Aorta (tissue), 5 donors: ENCODE data around the gene NDUFV2. TPM values are rescaled to one million over a fixed set of nuclear protein-coding genes. Genes with fewer than 3 reads are reported as not detected.

Source experiments
- ATAC-seq: fragments of 200-7000 bp; cut with Tn5 transposase; one replicate; pipeline ENCODE4 v1.9.1; 2022; ENCODE audit warnings: moderate library complexity; ENCODE audit not compliant: low FRiP score
- DNase-seq, 2 donors: peaks; one replicate each; pipeline ENCODE4 v3.0.0-alpha.2; 2020
- H3K27ac ChIP-seq, 2 donors: one replicate each; pipeline ENCODE4 v1.5.1; 2013; ENCODE audit warnings: low read length in 2 of 2, mild to moderate bottlenecking in 2 of 2, moderate library complexity in 2 of 2, control low read depth in 1 of 2, inconsistent platforms in 1 of 2, low read depth in 1 of 2
- H3K27me3 ChIP-seq, 2 donors: one replicate each; pipeline ENCODE4 v1.6.1; 2013; ENCODE audit warnings: control low read depth in 1 of 2, low read length in 1 of 2, mild to moderate bottlenecking in 1 of 2, moderate library complexity in 1 of 2; ENCODE audit not compliant: insufficient read depth in 2 of 2, control insufficient read depth in 1 of 2
- H3K36me3 ChIP-seq, 2 donors: one replicate each; pipeline ENCODE4 v1.6.1; 2013; ENCODE audit warnings: control low read depth in 1 of 2, low read length in 1 of 2, mild to moderate bottlenecking in 1 of 2; ENCODE audit not compliant: insufficient read depth in 2 of 2, control insufficient read depth in 1 of 2
- H3K4me1 ChIP-seq, 2 donors: one replicate each; pipeline ENCODE4 v1.6.1; 2013; ENCODE audit warnings: low read length in 2 of 2, control low read depth in 1 of 2, mild to moderate bottlenecking in 1 of 2, moderate library complexity in 1 of 2; ENCODE audit not compliant: insufficient read depth in 2 of 2, control insufficient read depth in 1 of 2
- H3K4me3 ChIP-seq, 2 donors: one replicate each; pipeline ENCODE4 v1.5.1; 2013; ENCODE audit warnings: low read length in 2 of 2, control low read depth in 1 of 2, mild to moderate bottlenecking in 1 of 2
- H3K9me3 ChIP-seq: one replicate; pipeline ENCODE4 v1.6.1; 2013; ENCODE audit warnings: mild to moderate bottlenecking, low read length; ENCODE audit not compliant: control insufficient read depth
- WGBS, 2 donors: extraction: QIAGEN DNeasy Blood & Tissue Kit; methylation state at CpG; one replicate each; pipeline ENCODE4 v1.1.7; 2013; 5-methylcytosine and 5-hydroxymethylcytosine counted together
- intact Hi-C, 2 donors: fragments of 100-400 bp; cut with DNase I; formaldehyde crosslinking; loops; one replicate each; pipeline versions ENCODE4 v1.14.2 to v1.15.0; 2022
- polyA plus RNA-seq, 2 donors: library from polyadenylated mRNA; stranded (reverse); fragments of 200-250 nt; gene quantifications; one replicate each; pipeline ENCODE4 v1.2.3, GENCODE V29; 2013
- total RNA-seq, 2 donors: library from RNA; stranded (reverse); fragmentation: NEBNext Ultra II Directional; extraction: Animal tissue kit (Norgen Biotek cat#: 25700); gene quantifications; one replicate each; pipeline ENCODE4 v1.2.1, GENCODE V29; 2021
- donor health status: healthy with polysubstance abuse.
- donor health status: Bipolar disorder and iron deficiency.
- donor health status: DM: no; HTN: no; CAD: no.
- donor health status: DM: no; HTN: no; CAD: no.
- donor health status: DM: yes; HTN: yes; CAD: no.

NDUFV2 gene
- total and polyA plus RNA-seq, 4 donors, result 83.8 to 150 (median 113) TPM

DNA sequence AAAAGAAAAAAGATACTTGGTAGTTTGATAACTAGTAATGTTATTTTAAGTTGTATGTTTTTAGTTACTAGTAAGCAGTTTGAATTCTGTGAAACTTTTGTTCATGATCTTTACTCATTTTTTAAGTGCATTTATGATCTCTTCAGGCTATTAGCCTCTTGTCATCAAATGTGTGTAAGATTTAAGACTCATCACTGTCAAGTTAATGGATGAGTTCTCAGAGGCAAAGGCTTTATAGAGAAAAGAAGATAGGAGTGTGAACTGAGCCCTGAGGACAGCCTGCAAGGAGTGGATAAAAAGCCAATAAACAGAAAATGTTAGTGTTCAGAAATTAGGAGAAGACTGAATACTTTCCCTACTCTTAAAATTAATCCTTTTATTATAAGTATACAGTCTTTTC, 13.5 kb downstream of the NDUFV2 start:
- no peaks in the 10 kb centered on the region for H3K9me3 ChIP-seq
- no peaks in the 10 kb centered on the region for H3K36me3 ChIP-seq
- no peak overlapping the region for H3K27ac ChIP-seq
- H3K4me1 ChIP-seq, result peaks cover 5 to 6% of the 10 kb centered on the region in 2 donors
- H3K4me3 ChIP-seq, result no peak overlapping the region
- intact Hi-C loops, result no loop called here
- no peaks in the 10 kb centered on the region for H3K27me3 ChIP-seq
- no peak for ATAC-seq
- DNase-seq, result no peak

DNA sequence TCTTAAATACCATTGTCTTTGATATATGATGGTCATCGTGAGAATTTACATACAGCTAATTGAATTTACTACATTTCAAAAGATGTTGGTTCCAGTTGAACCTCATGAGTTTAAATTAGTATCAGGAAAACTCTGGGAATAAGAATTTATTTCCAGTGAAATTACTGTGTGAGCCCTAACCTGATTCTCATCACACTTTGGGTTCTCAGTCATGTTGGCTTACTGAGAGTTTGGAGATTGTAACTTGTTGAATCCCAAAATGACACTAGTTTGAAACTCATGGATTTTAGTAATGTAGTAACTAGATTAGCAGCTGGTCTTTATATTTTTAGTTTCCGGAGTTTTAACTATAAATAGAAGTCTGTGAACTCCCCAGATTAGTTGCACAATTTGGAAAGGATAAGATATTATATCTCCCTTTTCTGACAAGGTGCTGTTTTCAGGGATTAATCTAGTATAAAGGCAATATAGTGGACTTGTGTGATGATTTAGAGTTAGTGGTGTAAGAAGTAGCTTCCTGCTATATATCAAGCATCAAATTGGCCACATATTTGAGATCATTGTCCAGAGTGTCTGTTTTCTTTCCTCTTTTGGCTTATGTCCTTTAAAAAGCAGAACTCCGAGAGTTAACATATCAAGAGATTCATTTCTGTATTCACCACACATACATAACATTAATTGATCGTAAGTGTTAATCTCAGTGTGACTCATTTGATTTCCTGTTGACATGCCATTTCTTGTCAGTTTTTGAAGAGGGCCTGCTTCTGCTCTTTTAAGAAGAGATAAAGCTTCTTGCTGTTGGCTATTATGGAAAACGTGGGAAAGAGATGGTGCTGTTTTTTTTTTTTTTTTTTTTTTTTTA, 15.7 kb downstream of the NDUFV2 start:
- intact Hi-C loops, result no loop called here
- DNase-seq (no peak), ATAC-seq (no peak)
- Histone ChIP-seq H3K4me1 (peaks cover 5 to 6% of the 10 kb centered on the region in 2 donors), H3K4me3 (no peak overlapping the region), H3K27ac (no peak overlapping the region), H3K9me3 (no peaks in the 10 kb centered on the region), H3K27me3 (no peaks in the 10 kb centered on the region), H3K36me3 (no peaks in the 10 kb centered on the region)
- 36 to 39% methylated on average over 5 of the region's 5 CpGs for WGBS, 2 donors

DNA sequence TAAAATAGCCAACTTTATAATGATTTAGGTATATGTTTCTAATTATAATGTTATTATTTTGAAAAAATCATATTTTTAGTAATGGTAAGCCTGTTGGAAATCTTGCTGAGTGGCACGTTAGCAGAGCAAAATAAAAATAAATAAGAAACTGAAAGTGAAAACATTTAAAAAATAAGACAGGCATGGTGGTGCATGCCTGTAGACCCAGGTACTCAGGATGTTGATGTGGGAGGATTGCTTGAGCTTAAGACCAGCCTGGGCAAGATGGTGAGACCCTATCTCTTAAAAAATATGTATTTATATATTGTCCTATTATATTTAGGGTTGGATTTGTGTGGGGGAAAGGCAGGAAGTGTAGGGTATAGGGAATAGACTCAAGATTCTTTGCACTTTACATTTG, 18.3 kb downstream of the NDUFV2 start:
- WGBS, 2 donors, result 13 to 16% methylated on average over 1 of the region's 1 CpG
- Histone ChIP-seq H3K9me3 (no peaks in the 10 kb centered on the region), H3K27ac (no peak overlapping the region), H3K4me1 (peaks cover 2 to 5% of the 10 kb centered on the region in 2 donors), H3K36me3 (peaks cover 0 to 3% of the 10 kb centered on the region in 2 donors), H3K4me3 (no peak overlapping the region), H3K27me3 (no peaks in the 10 kb centered on the region)
- no peak for ATAC-seq
- intact Hi-C loops, result no loop called here
- DNase-seq, result no peak

DNA sequence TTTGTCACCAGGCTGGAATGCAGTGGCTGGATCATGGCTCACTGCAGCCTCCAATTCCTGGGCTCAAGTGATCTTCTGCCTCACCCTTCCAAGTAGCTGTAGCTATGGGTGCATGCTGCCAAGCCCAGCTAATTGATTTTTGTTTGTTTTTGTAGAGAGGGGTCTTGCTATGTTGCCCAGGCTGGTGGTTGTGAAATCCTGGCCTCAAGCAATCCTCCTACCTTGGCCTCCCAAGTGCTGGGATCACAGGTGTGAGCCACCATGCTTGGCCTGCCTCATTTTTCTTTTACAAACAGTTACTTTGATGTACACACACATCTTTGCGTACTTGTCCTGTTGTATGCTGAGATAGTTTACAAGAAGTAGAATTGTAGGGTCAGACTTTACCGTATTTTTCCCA, 21.0 kb downstream of the NDUFV2 start:
- intact Hi-C loops, result no loop called here
- 88 to 93% methylated on average over 2 of the region's 2 CpGs for WGBS, 2 donors
- peaks cover 0 to 3% of the 10 kb centered on the region in 2 donors for H3K36me3 ChIP-seq

DNA sequence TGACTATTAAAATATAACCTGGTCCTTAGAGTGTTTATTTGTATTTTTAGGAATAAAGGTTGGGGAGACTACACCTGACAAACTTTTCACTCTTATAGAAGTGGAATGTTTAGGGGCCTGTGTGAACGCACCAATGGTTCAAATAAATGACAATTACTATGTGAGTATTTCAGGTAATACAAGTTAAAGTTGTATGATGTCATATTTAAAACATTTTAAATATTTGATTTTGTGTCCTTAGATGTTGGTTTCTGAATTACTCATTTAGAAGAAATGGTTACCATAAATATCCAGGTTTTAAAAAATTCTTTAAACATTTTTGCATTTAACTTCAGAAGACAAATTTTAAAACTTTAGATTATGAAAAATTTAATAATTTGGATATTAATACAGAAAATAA, 22.3 kb downstream of the NDUFV2 start:
- intact Hi-C loops, result no loop called here
- Histone ChIP-seq H3K4me3 (no peak overlapping the region), H3K27ac (no peak overlapping the region), H3K9me3 (no peaks in the 10 kb centered on the region), H3K27me3 (no peaks in the 10 kb centered on the region), H3K36me3 (peaks cover 0 to 3% of the 10 kb centered on the region in 2 donors), H3K4me1 (no peaks in the 10 kb centered on the region)
- DNase-seq, result no peak
- WGBS, 2 donors, result 83 to 84% methylated on average over 1 of the region's 1 CpG
- ATAC-seq, result no peak

More for the DNA sequence above, 21.0 kb downstream of the NDUFV2 start:
- Histone ChIP-seq H3K27ac (no peak overlapping the region), H3K9me3 (no peaks in the 10 kb centered on the region), H3K4me1 (no peaks in the 10 kb centered on the region), H3K4me3 (no peak overlapping the region), H3K27me3 (no peaks in the 10 kb centered on the region)
- DNase-seq (no peak), ATAC-seq (no peak)

DNA sequence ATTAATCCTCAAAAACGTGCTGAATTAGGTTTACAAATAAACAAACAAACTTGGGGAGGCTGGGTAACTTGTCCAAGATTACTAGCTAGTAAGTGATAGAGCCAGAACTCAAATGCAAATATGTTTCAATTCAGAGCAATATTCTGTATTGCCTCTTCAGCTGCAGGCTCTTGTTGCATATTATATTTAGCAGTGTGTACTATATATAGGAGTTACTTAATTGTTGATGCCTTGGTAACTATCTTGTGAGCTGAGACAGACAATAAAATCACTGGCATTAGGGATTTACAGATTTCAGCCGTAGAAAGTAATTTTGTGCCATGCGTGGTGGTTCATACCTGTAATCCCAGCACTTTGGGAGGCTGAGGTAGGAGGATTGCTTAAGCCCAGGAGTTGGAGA, 23.8 kb downstream of the NDUFV2 start:
- WGBS, 2 donors, result 71 to 73% methylated on average over 3 of the region's 3 CpGs
- Histone ChIP-seq H3K27ac (no peak overlapping the region), H3K4me1 (no peaks in the 10 kb centered on the region), H3K9me3 (no peaks in the 10 kb centered on the region), H3K27me3 (no peaks in the 10 kb centered on the region), H3K36me3 (peaks cover 0 to 3% of the 10 kb centered on the region in 2 donors), H3K4me3 (no peak overlapping the region)
- no peak for ATAC-seq
- intact Hi-C loops, result no loop called here
- no peak for DNase-seq

DNA sequence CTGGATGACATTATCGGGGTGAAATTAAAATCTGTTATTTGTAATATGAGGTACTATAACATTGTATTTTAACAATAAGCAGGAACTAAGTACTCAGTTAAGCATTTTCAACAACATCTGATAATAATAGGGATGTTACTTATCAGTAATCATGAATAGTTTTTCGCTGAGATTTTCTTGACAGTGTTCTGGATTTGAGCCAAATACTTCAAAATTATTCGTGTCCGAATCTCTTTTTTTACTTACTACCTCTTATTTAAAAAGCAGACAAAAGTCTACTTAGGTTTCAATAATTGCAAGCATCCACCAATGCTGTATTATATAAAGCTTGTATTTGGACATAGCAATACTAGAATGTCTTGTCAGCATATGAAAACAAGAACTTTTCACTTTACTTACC, 27.7 kb downstream of the NDUFV2 start:
- no peak for ATAC-seq
- Histone ChIP-seq H3K4me1 (no peaks in the 10 kb centered on the region), H3K4me3 (no peak overlapping the region), H3K27ac (no peak overlapping the region), H3K36me3 (peaks cover 0 to 4% of the 10 kb centered on the region in 2 donors), H3K27me3 (no peaks in the 10 kb centered on the region), H3K9me3 (no peaks in the 10 kb centered on the region)
- WGBS, 2 donors, result 57 to 61% methylated on average over 4 of the region's 4 CpGs
- intact Hi-C loops, result no loop called here
- DNase-seq, result no peak

DNA sequence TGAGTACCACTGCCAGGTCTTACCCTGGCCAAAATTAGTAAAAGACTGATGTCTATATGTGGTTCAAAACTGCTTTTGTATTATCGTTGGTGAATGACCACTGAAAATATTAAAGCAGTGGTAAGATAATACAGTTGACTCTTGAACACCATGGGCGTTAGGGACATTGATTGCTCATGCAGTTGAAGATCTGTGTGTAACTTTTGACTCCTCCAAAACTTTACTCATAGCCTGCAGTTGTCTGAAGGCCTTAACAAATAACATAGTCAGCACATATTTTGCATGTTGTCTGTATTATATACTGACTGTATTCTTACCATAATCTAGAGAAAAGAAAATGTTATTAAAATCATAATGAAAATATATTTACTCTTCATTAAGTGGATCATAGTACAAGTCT, 28.3 kb downstream of the NDUFV2 start:
- Histone ChIP-seq H3K4me1 (no peaks in the 10 kb centered on the region), H3K4me3 (no peak overlapping the region), H3K27ac (no peak overlapping the region), H3K9me3 (no peaks in the 10 kb centered on the region), H3K36me3 (peaks cover 0 to 4% of the 10 kb centered on the region in 2 donors), H3K27me3 (no peaks in the 10 kb centered on the region)
- WGBS, 2 donors, result 58 to 73% methylated on average over 2 of the region's 2 CpGs
- ATAC-seq (no peak), DNase-seq (no peak)
- intact Hi-C loops, result no loop called here

DNA sequence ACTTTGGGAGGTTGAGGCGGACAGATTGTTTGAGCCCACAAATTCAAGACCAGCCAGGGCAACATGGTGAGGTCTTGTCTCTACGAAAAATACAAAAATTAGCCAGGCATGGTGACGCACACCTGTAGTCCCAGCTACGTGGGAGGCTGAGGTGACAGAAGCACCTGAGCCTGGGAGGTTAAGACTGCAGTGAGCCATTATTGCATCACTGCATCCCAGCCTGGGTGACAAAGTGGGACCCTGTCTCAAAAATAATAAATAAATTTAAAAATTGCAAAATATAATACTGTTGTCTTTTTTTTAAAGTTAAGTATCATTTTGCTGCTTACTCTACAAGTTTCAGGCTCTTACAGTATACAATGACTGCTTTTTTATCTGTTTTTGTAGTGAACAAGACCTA, 30.1 kb downstream of the NDUFV2 start:
- intact Hi-C loops, result no loop called here
- no peaks in the 10 kb centered on the region for H3K4me1 ChIP-seq
- H3K4me3 ChIP-seq, result no peak overlapping the region
- H3K9me3 ChIP-seq, result no peaks in the 10 kb centered on the region
- H3K27me3 ChIP-seq, result no peaks in the 10 kb centered on the region
- DNase-seq (no peak), ATAC-seq (no peak)
- H3K27ac ChIP-seq, result no peak overlapping the region
- peaks cover 0 to 4% of the 10 kb centered on the region in 2 donors for H3K36me3 ChIP-seq
- WGBS, 2 donors, result 96 to 98% methylated on average over 4 of the region's 4 CpGs
